GM21360 (cell line): ENCODE results near the gene BOK.
"Not testable (repeated sequence)": the region's sequence is repeated elsewhere in the genome, so short reads cannot be mapped to it uniquely, and the experiment has no call there.

Experiments used
- ATAC-seq: cut with Tn5 transposase; IDR thresholded peaks from one replicate; pipeline ENCODE4 v1.9.1; 2021; ENCODE audit warnings: mild to moderate bottlenecking, moderate library complexity; ENCODE audit not compliant: unreplicated experiment

Gene BOK

GRCh38 chr2:241555711-241556110 lies 2.8 kb upstream of the BOK start:
- no peak for ATAC-seq

GRCh38 chr2:241556746-241557145 lies 1.8 kb upstream of the BOK start:
- no peak for ATAC-seq

GRCh38 chr2:241559323-241560161 lies 997 bp downstream of the BOK start:
- ATAC-seq: no peak

- ATAC-seq: no peak
Measured at GRCh38 chr2:241560162-241560882, 1.8 kb downstream of the BOK start.

- ATAC-seq: no peak
Measured at GRCh38 chr2:241560883-241561474, 2.4 kb downstream of the BOK start.

GRCh38 chr2:241561832-241562231 lies 3.3 kb downstream of the BOK start:
- no peak for ATAC-seq

GRCh38 chr2:241562269-241562891 lies 3.8 kb downstream of the BOK start:
- ATAC-seq: no peak

- no peak for ATAC-seq
Measured at GRCh38 chr2:241563031-241563507, 4.5 kb downstream of the BOK start.

- ATAC-seq: no peak
Measured at GRCh38 chr2:241563571-241563980, 5.0 kb downstream of the BOK start.

GRCh38 chr2:241563981-241564595 lies 5.5 kb downstream of the BOK start:
- no peak for ATAC-seq

- ATAC-seq: no peak
Measured at GRCh38 chr2:241564596-241565410, 6.3 kb downstream of the BOK start.

GRCh38 chr2:241565411-241565810 lies 6.9 kb downstream of the BOK start:
- no peak for ATAC-seq

GRCh38 chr2:241566021-241566420 lies 7.5 kb downstream of the BOK start:
- ATAC-seq: not testable (repeated sequence)

- ATAC-seq: no peak
Measured at GRCh38 chr2:241566468-241566867, 7.9 kb downstream of the BOK start.

GRCh38 chr2:241567266-241567665 lies 8.7 kb downstream of the BOK start:
- not testable (repeated sequence) for ATAC-seq

GRCh38 chr2:241567776-241568175 lies 9.2 kb downstream of the BOK start:
- ATAC-seq: no peak

GRCh38 chr2:241568726-241569125 lies 10.2 kb downstream of the BOK start:
- ATAC-seq: no peak

- no peak for ATAC-seq
Measured at GRCh38 chr2:241569831-241570281, 11.3 kb downstream of the BOK start.

GRCh38 chr2:241570961-241571581 lies 12.5 kb downstream of the BOK start:
- no peak for ATAC-seq
